ENCODE measurements around the gene ZNF362. TPM values are rescaled to one million over a fixed set of nuclear protein-coding genes. Genes with fewer than 3 reads are reported as not detected.

The ZNF362 gene
- total and polyA plus RNA-seq, 2 of the 13 experiments (the other 11 are each of a cell fraction or from before 2014, with no cell fraction given): 8.3 to 14.2 TPM

- TF ChIP-seq BORCS8-MEF2B (CRISPR knock-in tag; IDR thresholded peaks at IDR 0.05) (0 out of 2 replicates have a peak, but pooled peaks have one; percentile 41), JDP2 (CRISPR knock-in tag; IDR thresholded peaks at IDR 0.05; ENCODE audit: borderline replicate concordance) (no peak)
- no peak for FAIRE-seq
- no peaks in the 10 kb centered on the region for H4K20me1 ChIP-seq (ENCODE audit: insufficient read depth, low read length)
- H3K36me3 ChIP-seq (replicated peaks in 1 of 2; ENCODE audit: control insufficient read depth in 1 of 2, insufficient read depth in 2 of 2, low read length in 2 of 2): peaks cover 13 to 48% of the 10 kb centered on the region in 2 experiments; a peak in 4 of 5 replicates
- no peaks in the 10 kb centered on the region for H3K9me3 ChIP-seq (ENCODE audit: low read length)
- H3K4me3 ChIP-seq (replicated peaks in 1 of 3; ENCODE audit: insufficient read depth in 1 of 3, low read depth in 2 of 3, low read length in 3 of 3): no peak overlapping the region
- no peak overlapping the region for H3K4me2 ChIP-seq (ENCODE audit: low read depth, low read length)
- no peak for DNase-seq (ENCODE audit: low spot score)
- no peak for ATAC-seq
- in situ Hi-C loops (cut with HindIII; ENCODE audit: extremely low pct_ligation_motif_present, low pct_unique_long_range_greater_than_20kb) (loop anchor here (5.0 kb wide), 2 partner anchors 69 to 81 kb away; no protein-coding TSS in a partner anchor), intact Hi-C loops (cut with micrococcal nuclease; ENCODE audit: unreplicated experiment) (loop anchor here (5.0 kb wide), 1 partner anchor 159 kb away; no protein-coding TSS in a partner anchor)
- no peaks in the 10 kb centered on the region for H3K79me2 ChIP-seq (ENCODE audit: insufficient read depth, low read length)
- H2AFZ ChIP-seq (ENCODE audit: low read length): no peak overlapping the region
- BruUV-seq (replicated peaks): no TSS peak
- H3K27me3 ChIP-seq (ENCODE audit: control insufficient read depth in 1 of 2, insufficient read depth in 2 of 2, low read length in 2 of 2): no peaks in the 10 kb centered on the region
- H3K9ac ChIP-seq (ENCODE audit: insufficient read depth, low read depth, low read length): no peak overlapping the region
- ChIA-PET POLR2A (interaction anchor here (1.5 kb wide), 1 partner anchor 51 kb away, joined by 3 read pairs; no protein-coding TSS in a partner anchor), CTCF (ENCODE audit: low intra/inter-chr PET ratio, low total read pairs) (interaction anchor here (1.5 to 2.9 kb wide), 2 partner anchors 69 to 79 kb away, joined by 12 to 14 read pairs; no protein-coding TSS in a partner anchor)
- no peak overlapping the region for H3K27ac ChIP-seq (ENCODE audit: extremely low read length, insufficient read depth, low read length)
- WGBS (ENCODE audit: low lambda C conversion rate): 93% methylated on average over 4 of the region's 4 CpGs
- H3K4me1 ChIP-seq (ENCODE audit: insufficient read depth, low read length): peaks cover 13% of the 10 kb centered on the region
These were observed 41.8 kb downstream of the ZNF362 start for GRCh38 chr1:33297911-33298622.

GRCh38 chr1:33298623-33299277 lies 42.5 kb downstream of the ZNF362 start:
- no peak overlapping the region for H3K4me3 ChIP-seq (replicated peaks in 1 of 3; ENCODE audit: insufficient read depth in 1 of 3, low read depth in 2 of 3, low read length in 3 of 3)
- peaks cover 13% of the 10 kb centered on the region for H3K4me1 ChIP-seq (ENCODE audit: insufficient read depth, low read length)
- POLR2A ChIA-PET: no interaction called here
- H3K36me3 ChIP-seq (replicated peaks in 1 of 2; ENCODE audit: control insufficient read depth in 1 of 2, insufficient read depth in 2 of 2, low read length in 2 of 2): peaks cover 11 to 42% of the 10 kb centered on the region in 2 experiments; a peak in 4 of 5 replicates
- 72% methylated on average over 15 of the region's 18 CpGs for WGBS (ENCODE audit: low lambda C conversion rate)
- H3K9ac ChIP-seq (ENCODE audit: insufficient read depth, low read depth, low read length): no peak overlapping the region
- peak; percentile 82 for ATAC-seq
- peak; percentile 54 for DNase-seq (ENCODE audit: low spot score)
- no peak overlapping the region for H2AFZ ChIP-seq (ENCODE audit: low read length)
- no peaks in the 10 kb centered on the region for H3K27me3 ChIP-seq (ENCODE audit: control insufficient read depth in 1 of 2, insufficient read depth in 2 of 2, low read length in 2 of 2)
- H3K27ac ChIP-seq (ENCODE audit: extremely low read length, insufficient read depth, low read length): no peak overlapping the region
- no peaks in the 10 kb centered on the region for H4K20me1 ChIP-seq (ENCODE audit: insufficient read depth, low read length)
- H3K79me2 ChIP-seq (ENCODE audit: insufficient read depth, low read length): no peaks in the 10 kb centered on the region
- in situ Hi-C loops (cut with HindIII; ENCODE audit: extremely low pct_ligation_motif_present, low pct_unique_long_range_greater_than_20kb) (loop anchor here (5.0 kb wide), 2 partner anchors 69 to 81 kb away; no protein-coding TSS in a partner anchor), intact Hi-C loops (cut with micrococcal nuclease; ENCODE audit: unreplicated experiment) (loop anchor here (5.0 kb wide), 1 partner anchor 159 kb away; no protein-coding TSS in a partner anchor)
- no TSS peak for BruUV-seq (replicated peaks)
- no peaks in the 10 kb centered on the region for H3K9me3 ChIP-seq (ENCODE audit: low read length)
- no peak overlapping the region for H3K4me2 ChIP-seq (ENCODE audit: low read depth, low read length)
- FAIRE-seq: peak; percentile 67
- CTCF ChIA-PET (ENCODE audit: low intra/inter-chr PET ratio, low total read pairs): interaction anchor here (1.5 to 2.9 kb wide), 2 partner anchors 68 to 80 kb away, joined by 12 to 14 read pairs; no protein-coding TSS in a partner anchor
- no peak for TF ChIP-seq ZNF839 (CRISPR knock-in tag; IDR thresholded peaks at IDR 0.05; ENCODE audit: borderline replicate concordance)
- peak; percentile 52 for TF ChIP-seq YY1 (IDR thresholded peaks at IDR 0.05; ENCODE audit: insufficient read depth, insufficient replicate concordance, low read depth, low read length)
- TF ChIP-seq ZNF639 (CRISPR knock-in tag; conservative IDR thresholded peaks at IDR 0.05): no peak
- TF ChIP-seq RBM22 (optimal IDR thresholded peaks at IDR 0.05; ENCODE audit: low read length): no peak
- TF ChIP-seq FOXO1 (CRISPR knock-in tag; IDR thresholded peaks at IDR 0.05): no peak
- TF ChIP-seq, protein P1, sequence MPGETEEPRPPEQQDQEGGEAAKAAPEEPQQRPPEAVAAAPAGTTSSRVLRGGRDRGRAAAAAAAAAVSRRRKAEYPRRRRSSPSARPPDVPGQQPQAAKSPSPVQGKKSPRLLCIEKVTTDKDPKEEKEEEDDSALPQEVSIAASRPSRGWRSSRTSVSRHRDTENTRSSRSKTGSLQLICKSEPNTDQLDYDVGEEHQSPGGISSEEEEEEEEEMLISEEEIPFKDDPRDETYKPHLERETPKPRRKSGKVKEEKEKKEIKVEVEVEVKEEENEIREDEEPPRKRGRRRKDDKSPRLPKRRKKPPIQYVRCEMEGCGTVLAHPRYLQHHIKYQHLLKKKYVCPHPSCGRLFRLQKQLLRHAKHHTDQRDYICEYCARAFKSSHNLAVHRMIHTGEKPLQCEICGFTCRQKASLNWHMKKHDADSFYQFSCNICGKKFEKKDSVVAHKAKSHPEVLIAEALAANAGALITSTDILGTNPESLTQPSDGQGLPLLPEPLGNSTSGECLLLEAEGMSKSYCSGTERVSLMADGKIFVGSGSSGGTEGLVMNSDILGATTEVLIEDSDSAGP (CRISPR knock-in tag; IDR thresholded peaks at IDR 0.05; ENCODE audit: borderline replicate concordance): peak; percentile 35; the same call in 1 of the 2 replicates
- TF ChIP-seq ZNF501 (CRISPR knock-in tag; IDR thresholded peaks at IDR 0.05): no peak
- TF ChIP-seq ZNF777 (CRISPR knock-in tag; IDR thresholded peaks at IDR 0.05): no peak
- no peak for TF ChIP-seq PAF1 (CRISPR knock-in tag; IDR thresholded peaks at IDR 0.05)
- TF ChIP-seq ZNF17 (CRISPR knock-in tag; IDR thresholded peaks at IDR 0.05): no peak

Data from HepG2 (cell line).